Activated naive CD4-positive, alpha-beta T cell treated with anti-CD3 and anti-CD28 coated beads for 36 hours (primary cell): Measurements from ENCODE around the gene OR8B2. TPM values are rescaled to one million over a fixed set of nuclear protein-coding genes. Genes with fewer than 3 reads are reported as not detected.
"Not testable (repeated sequence)": the region's sequence is repeated elsewhere in the genome, so short reads cannot be mapped to it uniquely, and the experiment has no call there.

ENCODE experiments used
- CTCF ChIA-PET: fragments of 350-600 bp; sonication (Branson Sonifier 250); formaldehyde crosslinking; loops from one replicate; lab custom pipeline; 2021; ENCODE audit warnings: antibody characterized with exemption; lab: Charles Lee
- DNase-seq: peaks from one replicate; pipeline ENCODE4 v3.0.0-alpha.2; 2020
- H3K27ac Mint-ChIP-seq: one replicate; pipeline ENCODE4 v1.8.0; 2021; ENCODE audit warnings: mild to moderate bottlenecking, mixed read lengths
- H3K27me3 Mint-ChIP-seq: one replicate; pipeline ENCODE4 v1.8.0; 2021; ENCODE audit warnings: low read depth, mixed read lengths
- H3K36me3 Mint-ChIP-seq: one replicate; pipeline ENCODE4 v1.8.0; 2021; ENCODE audit warnings: low read depth, mixed read lengths
- H3K4me1 Mint-ChIP-seq: one replicate; pipeline ENCODE4 v1.8.0; 2021; ENCODE audit warnings: low read depth, mixed read lengths
- H3K4me3 Mint-ChIP-seq: one replicate; pipeline ENCODE4 v1.8.0; 2021; ENCODE audit warnings: mild to moderate bottlenecking, moderate library complexity, mixed read lengths
- H3K9me3 Mint-ChIP-seq: one replicate; pipeline ENCODE4 v1.8.0; 2021; ENCODE audit warnings: mixed read lengths
- intact Hi-C: fragments of 100-400 bp; cut with micrococcal nuclease; formaldehyde crosslinking; loops from one replicate; pipeline ENCODE4 v1.15.1; 2023
- total RNA-seq, 2 experiments: library from RNA; stranded (reverse); gene quantifications; one replicate each; pipeline ENCODE4 v1.2.3, GENCODE V29; 2021

Gene OR8B2
- total RNA-seq, 2 experiments from 2014 or later: not detected

- DNase-seq, H3K27ac Mint-ChIP-seq, H3K4me1 Mint-ChIP-seq, H3K4me3 Mint-ChIP-seq, H3K36me3 Mint-ChIP-seq, H3K9me3 Mint-ChIP-seq, H3K27me3 Mint-ChIP-seq, CTCF ChIA-PET, intact Hi-C loops: not testable (repeated sequence)
These were observed 1.4 kb downstream of the OR8B2 start for GRCh38 chr11:124382857-124383256.

GRCh38 chr11:124380585-124380984 lies 3.7 kb downstream of the OR8B2 start:
- Mint-ChIP-seq H3K27me3 (no peaks in the 10 kb centered on the region), H3K9me3 (no peaks in the 10 kb centered on the region), H3K27ac (no peak overlapping the region), H3K4me1 (no peaks in the 10 kb centered on the region), H3K36me3 (no peaks in the 10 kb centered on the region), H3K4me3 (no peak overlapping the region)
- DNase-seq: no peak
- intact Hi-C loops: no loop called here
- CTCF ChIA-PET: interaction anchor here (0.6 kb wide), 1 partner anchor 364 kb away, joined by 4 read pairs; no protein-coding TSS in a partner anchor

GRCh38 chr11:124376280-124376679 lies 8.0 kb downstream of the OR8B2 start:
- no peaks in the 10 kb centered on the region for H3K4me1 Mint-ChIP-seq
- intact Hi-C loops: no loop called here
- H3K9me3 Mint-ChIP-seq: no peaks in the 10 kb centered on the region
- no peaks in the 10 kb centered on the region for H3K36me3 Mint-ChIP-seq
- H3K27ac Mint-ChIP-seq: no peak overlapping the region
- DNase-seq: no peak
- peaks cover 4% of the 10 kb centered on the region for H3K27me3 Mint-ChIP-seq
- no peak overlapping the region for H3K4me3 Mint-ChIP-seq
- CTCF ChIA-PET: interaction anchor here (0.6 kb wide), 1 partner anchor 14 kb away, joined by 3 read pairs; no protein-coding TSS in a partner anchor

GRCh38 chr11:124359566-124359965 lies 24.7 kb downstream of the OR8B2 start:
- Mint-ChIP-seq H3K4me3 (no peak overlapping the region), H3K4me1 (no peaks in the 10 kb centered on the region), H3K27ac (no peak overlapping the region), H3K27me3 (peaks cover 3% of the 10 kb centered on the region), H3K36me3 (no peaks in the 10 kb centered on the region), H3K9me3 (no peaks in the 10 kb centered on the region)
- intact Hi-C loops: no loop called here
- DNase-seq: no peak
- CTCF ChIA-PET: no interaction called here

- DNase-seq: no peak
- H3K4me1 Mint-ChIP-seq: no peaks in the 10 kb centered on the region
- CTCF ChIA-PET: no interaction called here
- H3K4me3 Mint-ChIP-seq: no peak overlapping the region
- H3K27ac Mint-ChIP-seq: no peak overlapping the region
- H3K36me3 Mint-ChIP-seq: no peaks in the 10 kb centered on the region
- intact Hi-C loops: no loop called here
- peaks cover 3% of the 10 kb centered on the region for H3K27me3 Mint-ChIP-seq
- peaks cover 5% of the 10 kb centered on the region for H3K9me3 Mint-ChIP-seq
These were observed 37.9 kb downstream of the OR8B2 start for GRCh38 chr11:124346311-124346955.

GRCh38 chr11:124344346-124344745 lies 40.0 kb downstream of the OR8B2 start:
- CTCF ChIA-PET: no interaction called here
- H3K4me3 Mint-ChIP-seq: no peak overlapping the region
- no peak for DNase-seq
- no peak overlapping the region for H3K27ac Mint-ChIP-seq
- H3K36me3 Mint-ChIP-seq: no peaks in the 10 kb centered on the region
- intact Hi-C loops: no loop called here
- peaks cover 3% of the 10 kb centered on the region for H3K27me3 Mint-ChIP-seq
- H3K9me3 Mint-ChIP-seq: no peaks in the 10 kb centered on the region
- H3K4me1 Mint-ChIP-seq: no peaks in the 10 kb centered on the region

GRCh38 chr11:124340142-124340447 lies 44.2 kb downstream of the OR8B2 start:
- no peaks in the 10 kb centered on the region for H3K36me3 Mint-ChIP-seq
- peaks cover 2% of the 10 kb centered on the region for H3K27me3 Mint-ChIP-seq
- H3K27ac Mint-ChIP-seq: no peak overlapping the region
- H3K4me1 Mint-ChIP-seq: no peaks in the 10 kb centered on the region
- H3K4me3 Mint-ChIP-seq: no peak overlapping the region
- DNase-seq: no peak
- intact Hi-C loops: no loop called here
- no peaks in the 10 kb centered on the region for H3K9me3 Mint-ChIP-seq
- CTCF ChIA-PET: no interaction called here

- DNase-seq: no peak
- H3K4me3 Mint-ChIP-seq: no peak overlapping the region
- no peaks in the 10 kb centered on the region for H3K4me1 Mint-ChIP-seq
- no peak overlapping the region for H3K27ac Mint-ChIP-seq
- no peaks in the 10 kb centered on the region for H3K9me3 Mint-ChIP-seq
- H3K36me3 Mint-ChIP-seq: no peaks in the 10 kb centered on the region
- CTCF ChIA-PET: no interaction called here
- no peaks in the 10 kb centered on the region for H3K27me3 Mint-ChIP-seq
- intact Hi-C loops: no loop called here
These were observed 44.7 kb downstream of the OR8B2 start for GRCh38 chr11:124339396-124340141.

Other genes starting within 250 kb of the OR8B2 start
- not detected for gene OR10D3, start 201.2 kb downstream of the OR8B2 start, total RNA-seq
- not detected for gene OR8G1, start 143.4 kb downstream of the OR8B2 start, total RNA-seq
- gene OR8G5, start 128.1 kb downstream of the OR8B2 start, total RNA-seq: not detected
- not detected for gene OR8D1, start 70.5 kb downstream of the OR8B2 start, total RNA-seq
- gene OR8D2, start 64.3 kb downstream of the OR8B2 start, total RNA-seq: not detected
- not detected for gene OR8B3, start 14.5 kb upstream of the OR8B2 start, total RNA-seq
- not detected for gene OR8B4, start 40.4 kb upstream of the OR8B2 start, total RNA-seq
- not detected for gene OR8B8, start 61.2 kb upstream of the OR8B2 start, total RNA-seq
- not detected for gene OR8B12, start 159.2 kb upstream of the OR8B2 start, total RNA-seq
- gene OR8A1, start 185.5 kb upstream of the OR8B2 start, total RNA-seq: not detected
- gene PANX3, start 226.9 kb upstream of the OR8B2 start, total RNA-seq: not detected
- gene TBRG1, start 238.4 kb upstream of the OR8B2 start, total RNA-seq: 10 to 100 TPM; 28.3 to 28.6 TPM